ENCODE measurements around the gene PCNX2. TPM values are rescaled to one million over a fixed set of nuclear protein-coding genes. Genes with fewer than 3 reads are reported as not detected.

PCNX2 gene
- total RNA-seq, 1 donor from 2014 or later: 29.5 TPM

DNA sequence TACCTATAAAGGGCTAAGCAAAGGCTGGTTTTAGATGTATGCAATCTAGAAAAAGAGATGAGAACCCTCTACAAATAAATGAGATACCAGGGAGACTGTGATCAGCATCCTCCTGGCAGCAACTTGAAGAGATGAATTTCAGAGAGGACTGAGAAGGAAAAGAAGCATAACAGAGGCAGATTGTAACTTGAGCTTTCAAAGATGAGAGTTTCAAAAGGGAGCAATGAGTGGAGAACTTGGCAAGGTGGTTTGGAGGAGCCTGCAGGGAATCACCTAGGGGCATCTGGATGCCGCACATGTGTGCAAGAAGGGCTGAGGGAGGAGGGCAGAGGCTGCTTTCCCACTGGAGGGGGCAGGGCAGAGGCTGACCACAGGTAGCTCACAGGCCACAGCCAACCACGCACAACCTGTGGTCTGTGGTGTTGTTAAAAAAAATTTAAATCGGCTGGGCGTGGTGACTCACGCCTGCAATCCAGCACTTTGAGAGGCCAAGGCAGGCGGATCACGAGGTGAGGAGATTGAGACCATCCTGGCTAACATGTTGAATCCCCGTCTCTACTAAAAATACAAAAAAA, 50.2 kb downstream of the PCNX2 start:
- TF ChIP-seq, protein P1, sequence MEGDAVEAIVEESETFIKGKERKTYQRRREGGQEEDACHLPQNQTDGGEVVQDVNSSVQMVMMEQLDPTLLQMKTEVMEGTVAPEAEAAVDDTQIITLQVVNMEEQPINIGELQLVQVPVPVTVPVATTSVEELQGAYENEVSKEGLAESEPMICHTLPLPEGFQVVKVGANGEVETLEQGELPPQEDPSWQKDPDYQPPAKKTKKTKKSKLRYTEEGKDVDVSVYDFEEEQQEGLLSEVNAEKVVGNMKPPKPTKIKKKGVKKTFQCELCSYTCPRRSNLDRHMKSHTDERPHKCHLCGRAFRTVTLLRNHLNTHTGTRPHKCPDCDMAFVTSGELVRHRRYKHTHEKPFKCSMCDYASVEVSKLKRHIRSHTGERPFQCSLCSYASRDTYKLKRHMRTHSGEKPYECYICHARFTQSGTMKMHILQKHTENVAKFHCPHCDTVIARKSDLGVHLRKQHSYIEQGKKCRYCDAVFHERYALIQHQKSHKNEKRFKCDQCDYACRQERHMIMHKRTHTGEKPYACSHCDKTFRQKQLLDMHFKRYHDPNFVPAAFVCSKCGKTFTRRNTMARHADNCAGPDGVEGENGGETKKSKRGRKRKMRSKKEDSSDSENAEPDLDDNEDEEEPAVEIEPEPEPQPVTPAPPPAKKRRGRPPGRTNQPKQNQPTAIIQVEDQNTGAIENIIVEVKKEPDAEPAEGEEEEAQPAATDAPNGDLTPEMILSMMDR (IDR thresholded peaks at IDR 0.05; ENCODE audit: insufficient read depth, low read length, poor library complexity, severe bottlenecking): no peak
- DNase-seq (ENCODE audit: low read depth): no peak
- H3K36me3 ChIP-seq (ENCODE audit: control insufficient read depth, insufficient read depth, low read length): peaks cover 2% of the 10 kb centered on the region
- no peak overlapping the region for H3K4me3 ChIP-seq (ENCODE audit: low read depth, low read length)
- H3K27me3 ChIP-seq (ENCODE audit: control insufficient read depth, insufficient read depth, low read length): no peaks in the 10 kb centered on the region

DNA sequence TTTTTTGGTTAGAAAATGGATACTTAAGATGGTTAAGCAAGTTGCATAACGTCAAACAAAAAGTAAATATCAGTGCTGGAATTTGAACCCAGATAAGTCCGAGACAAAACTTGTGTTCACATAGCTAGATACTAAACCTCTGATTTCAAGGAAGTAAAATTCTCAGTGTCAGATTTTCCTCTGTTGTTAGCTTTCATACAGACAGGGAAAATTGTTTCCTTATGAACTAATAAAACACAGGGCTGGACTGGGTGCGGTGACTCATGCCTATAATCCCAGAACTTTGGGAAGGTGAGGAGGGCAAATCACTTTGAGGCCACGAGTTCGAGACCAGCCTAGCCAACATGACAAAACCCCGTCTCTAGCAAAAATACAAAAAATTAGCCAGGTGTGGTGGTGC, 51.3 kb downstream of the PCNX2 start:
- no peak for DNase-seq (ENCODE audit: low read depth)
- H3K36me3 ChIP-seq (ENCODE audit: control insufficient read depth, insufficient read depth, low read length): peaks cover 2% of the 10 kb centered on the region
- no peaks in the 10 kb centered on the region for H3K27me3 ChIP-seq (ENCODE audit: control insufficient read depth, insufficient read depth, low read length)
- H3K4me3 ChIP-seq (ENCODE audit: low read depth, low read length): no peak overlapping the region
- TF ChIP-seq, protein P1 (IDR thresholded peaks at IDR 0.05; ENCODE audit: insufficient read depth, low read length, poor library complexity, severe bottlenecking): no peak

DNA sequence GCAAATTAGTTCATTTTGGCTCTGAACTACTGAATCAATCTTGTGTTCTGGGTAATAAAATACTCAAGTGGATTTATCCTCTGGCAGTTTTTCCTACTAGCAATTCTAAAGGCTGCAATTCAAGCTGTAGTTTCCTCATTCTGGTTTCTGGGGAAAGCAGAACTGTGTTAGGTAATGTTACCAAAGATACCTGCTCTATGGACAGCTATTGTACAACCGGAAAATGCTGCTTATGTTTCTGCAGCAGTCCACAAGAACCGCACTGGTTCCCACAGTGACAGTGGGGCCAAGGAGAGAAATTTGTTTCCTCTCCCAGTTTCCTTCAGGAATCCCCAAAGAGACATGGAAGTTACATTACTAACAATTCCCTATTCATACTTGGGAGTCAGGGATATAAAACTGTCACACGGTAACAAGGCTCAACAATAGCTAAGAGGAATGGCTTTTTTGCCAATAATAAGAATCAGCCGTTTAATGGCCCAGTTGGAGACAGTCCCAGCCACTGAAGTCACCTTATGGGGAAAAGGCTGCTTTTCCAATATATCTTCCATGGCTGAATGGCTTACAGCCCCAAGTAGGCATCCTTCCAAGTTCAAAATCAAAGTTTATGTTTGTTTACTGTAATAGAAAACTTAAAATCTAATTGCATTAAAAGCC, 52.6 kb downstream of the PCNX2 start:
- peaks cover 2% of the 10 kb centered on the region for H3K36me3 ChIP-seq (ENCODE audit: control insufficient read depth, insufficient read depth, low read length)
- no peak overlapping the region for H3K4me3 ChIP-seq (ENCODE audit: low read depth, low read length)
- TF ChIP-seq, protein P1 (IDR thresholded peaks at IDR 0.05; ENCODE audit: insufficient read depth, low read length, poor library complexity, severe bottlenecking): no peak
- H3K27me3 ChIP-seq (ENCODE audit: control insufficient read depth, insufficient read depth, low read length): no peaks in the 10 kb centered on the region
- DNase-seq (ENCODE audit: low read depth): no peak

DNA sequence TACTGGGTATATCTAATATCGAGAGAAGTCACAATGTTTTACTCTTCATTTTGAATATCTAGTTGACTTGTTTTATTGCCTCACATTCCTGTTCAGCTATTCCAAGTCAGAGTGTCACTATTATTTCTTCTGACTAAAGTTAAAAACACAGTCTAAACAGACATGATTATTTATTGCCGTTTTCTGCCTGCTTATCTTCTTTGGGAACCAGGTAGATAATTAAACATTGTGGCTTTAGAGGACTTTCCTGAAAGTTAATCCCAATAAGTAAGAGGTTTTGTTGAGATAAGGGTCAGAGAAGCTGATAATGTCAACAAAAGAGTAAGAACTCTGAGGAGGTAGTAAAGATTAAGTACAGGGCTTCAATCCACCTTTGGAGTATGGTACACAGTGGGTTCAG, 53.8 kb downstream of the PCNX2 start:
- DNase-seq (ENCODE audit: low read depth): no peak
- Histone ChIP-seq H3K4me3 (ENCODE audit: low read depth, low read length) (no peak overlapping the region), H3K27me3 (ENCODE audit: control insufficient read depth, insufficient read depth, low read length) (no peaks in the 10 kb centered on the region), H3K36me3 (ENCODE audit: control insufficient read depth, insufficient read depth, low read length) (peaks cover 2% of the 10 kb centered on the region)
- TF ChIP-seq, protein P1 (IDR thresholded peaks at IDR 0.05; ENCODE audit: insufficient read depth, low read length, poor library complexity, severe bottlenecking): no peak

DNA sequence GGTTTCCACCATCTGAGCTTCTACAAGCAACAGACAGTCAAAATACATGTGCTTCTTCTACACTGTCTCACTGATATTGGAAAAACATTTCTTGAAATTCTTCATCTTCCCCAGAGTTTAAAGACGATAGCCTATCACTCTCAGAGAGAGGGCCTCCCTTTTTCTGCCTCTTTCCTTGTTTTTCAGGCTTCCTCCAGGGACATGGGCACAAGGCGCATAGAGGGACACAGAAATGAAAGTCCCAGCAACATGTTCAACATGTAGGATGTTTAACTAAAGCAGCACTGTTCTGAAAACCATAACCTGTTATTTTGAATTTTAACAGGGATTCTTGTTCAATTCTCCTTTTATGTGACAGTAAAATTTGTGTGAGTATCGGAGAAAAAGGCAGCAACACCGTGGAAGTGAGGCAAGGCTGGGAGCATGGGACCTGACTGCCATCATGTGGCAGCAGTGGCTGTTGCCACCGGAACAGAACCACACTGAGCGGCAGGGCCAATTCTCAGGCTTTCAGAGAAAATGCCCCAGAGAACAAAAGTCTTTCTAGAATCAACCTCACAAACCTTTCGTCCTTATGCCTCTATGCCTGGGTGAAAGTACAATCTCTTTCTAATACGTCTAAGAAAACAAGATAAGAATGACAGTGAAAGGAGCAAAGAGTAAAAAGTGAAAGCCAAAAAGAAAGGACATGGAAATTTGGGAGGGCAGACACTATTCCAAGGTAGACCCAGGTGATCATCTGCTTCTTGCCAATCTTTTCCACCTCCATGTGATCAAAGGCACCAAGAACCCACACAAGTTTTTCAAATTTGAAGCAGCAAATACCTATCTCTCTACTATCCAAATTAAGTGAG, 54.5 kb downstream of the PCNX2 start:
- DNase-seq (ENCODE audit: low read depth): no peak
- TF ChIP-seq, protein P1 (IDR thresholded peaks at IDR 0.05; ENCODE audit: insufficient read depth, low read length, poor library complexity, severe bottlenecking): peak; percentile 80
- H3K36me3 ChIP-seq (ENCODE audit: control insufficient read depth, insufficient read depth, low read length): no peaks in the 10 kb centered on the region
- no peak overlapping the region for H3K4me3 ChIP-seq (ENCODE audit: low read depth, low read length)
- H3K27me3 ChIP-seq (ENCODE audit: control insufficient read depth, insufficient read depth, low read length): no peaks in the 10 kb centered on the region
